K562 (cell line): ENCODE measurements around the gene NNAT. TPM values are rescaled to one million over a fixed set of nuclear protein-coding genes. Genes with fewer than 3 reads are reported as not detected.

Source experiments
- CHCHD3 ChIP-seq: fragments of 250-450 bp; sonication (Bioruptor Pico); IDR thresholded peaks from 2 replicates; pipeline ENCODE4 v2.1.2; 2022; ENCODE audit warnings: mild to moderate bottlenecking
- CREM ChIP-seq: IDR thresholded peaks from 2 replicates; pipeline ENCODE4 v1.6.1; 2014; ENCODE audit warnings: antibody characterized with exemption, low read depth
- DIDO1 ChIP-seq: fragments of 450-650 bp; IDR thresholded peaks from 2 replicates; pipeline ENCODE4 v1.6.1; 2016; ENCODE audit warnings: low read depth, missing biosample characterization, missing genetic modification characterization
- EGR1 ChIP-seq: fragments of 450-650 bp; conservative IDR thresholded peaks from 2 replicates; pipeline ENCODE4 v1.6.1; 2017; ENCODE audit warnings: mild to moderate bottlenecking
- MEF2A ChIP-seq: IDR thresholded peaks from 2 replicates; pipeline ENCODE4 v1.6.1; 2011; ENCODE audit warnings: low read depth, mild to moderate bottlenecking, low read length, moderate library complexity; ENCODE audit not compliant: control insufficient read depth
- MYNN ChIP-seq, 2 experiments: sonication (generic); formaldehyde crosslinking in 1 of 2; IDR thresholded peaks; 2 replicates each; pipeline versions ENCODE4 v1.5.0 to v1.6.1; 2016 to 2020; ENCODE audit warnings: antibody characterized with exemption in 1 of 2, missing genetic modification reagents in 1 of 2
- POLR2B ChIP-seq: fragments of 450-650 bp; IDR thresholded peaks from 2 replicates; pipeline ENCODE4 v1.6.1; 2018; ENCODE audit warnings: low read depth; ENCODE audit not compliant: partially characterized antibody
- POLR2H ChIP-seq: IDR thresholded peaks from 2 replicates; pipeline ENCODE4 v1.6.1; 2016; ENCODE audit warnings: missing genetic modification characterization, low read depth, mild to moderate bottlenecking, control low read depth, missing compliant biosample characterization, moderate library complexity
- POLR3A ChIP-seq: IDR thresholded peaks from 2 replicates; pipeline ENCODE4 v1.6.1; 2011; ENCODE audit warnings: borderline replicate concordance, mild to moderate bottlenecking, moderate library complexity; ENCODE audit not compliant: insufficient read length, insufficient read depth; ENCODE audit errors: extremely low read depth
- RBM34 ChIP-seq: fragments of 200-400 bp; formaldehyde crosslinking; IDR thresholded peaks from 2 replicates; pipeline ENCODE4 v1.6.1; 2018; ENCODE audit warnings: low read length, borderline replicate concordance; ENCODE audit not compliant: insufficient read depth
- XRCC5 ChIP-seq: fragments of 200-400 bp; formaldehyde crosslinking; IDR thresholded peaks from 2 replicates; pipeline ENCODE4 v1.6.1; 2017; ENCODE audit warnings: low read depth, mild to moderate bottlenecking, low read length
- ZFP1 ChIP-seq: fragments of 450-650 bp; formaldehyde crosslinking; IDR thresholded peaks from 2 replicates; pipeline ENCODE4 v1.4.0; 2020; ENCODE audit warnings: mild to moderate bottlenecking, mixed read lengths
- ZNF589 ChIP-seq: fragments of 200-800 bp; sonication (Bioruptor generic); IDR thresholded peaks from 2 replicates; pipeline ENCODE4 v1.6.1; 2016; ENCODE audit warnings: low read depth, missing genetic modification characterization, missing compliant biosample characterization
- polyA plus RNA-seq, 8 experiments: library from polyadenylated mRNA; depleted of rRNA in 4 of 8; stranded (reverse) in 5 of 8; unstranded in 3 of 8; fragments of >200 nt; fragmentation: Nextera tagmentation in 2 of 8; fragmentation: Illumina TruSeq in 1 of 8; extraction: Ambion mirVana in 2 of 8; extraction: Trizol in 1 of 8; gene quantifications; 2 replicates each; pipeline versions ENCODE4 v1.2.1 to v1.2.3, GENCODE V29; 2011 to 2014; ENCODE audit warnings: inconsistent platforms in 1 of 8, missing spikeins in 1 of 8
- total RNA-seq, 7 experiments: library from RNA; depleted of rRNA in 6 of 7; stranded (reverse); fragments of >200 nt in 6 of 7; fragmentation: Illumina TruSeq in 2 of 7; extraction: Trizol in 2 of 7; gene quantifications; 2 replicates each; pipeline versions ENCODE4 v1.2.1 to v1.2.3, GENCODE V29; 2011 to 2021; ENCODE audit warnings: low replicate concordance in 1 of 7
- TF ChIP-seq, protein P1 (sequence below): fragments of 450-650 bp; formaldehyde crosslinking; IDR thresholded peaks from 2 replicates; pipeline ENCODE4 v1.4.0; 2020; ENCODE audit warnings: mild to moderate bottlenecking, moderate library complexity
- TF ChIP-seq, protein P2 (sequence below): fragments of 450-650 bp; IDR thresholded peaks from 2 replicates; pipeline ENCODE4 v1.6.1; 2016; ENCODE audit warnings: low read depth, mild to moderate bottlenecking, moderate library complexity
- TF ChIP-seq, protein P3 (sequence below): fragments of 450-650 bp; IDR thresholded peaks from 2 replicates; pipeline ENCODE4 v1.6.1; 2017; ENCODE audit warnings: antibody characterized with exemption
- TF ChIP-seq, protein P4 (sequence below): fragments of 250-450 bp; sonication (Bioruptor Pico); IDR thresholded peaks from 2 replicates; pipeline ENCODE4 v1.4.0; 2020; ENCODE audit warnings: mild to moderate bottlenecking
- TF ChIP-seq, protein P5 (sequence below): IDR thresholded peaks from 2 replicates; pipeline ENCODE4 v1.6.1; 2011; ENCODE audit not compliant: insufficient read length; ENCODE audit errors: extremely low read depth
- TF ChIP-seq, protein P6 (sequence below): sonication (generic); formaldehyde crosslinking; IDR thresholded peaks from 2 replicates; pipeline ENCODE4 v1.8.1; 2023; ENCODE audit warnings: mild to moderate bottlenecking, missing genetic modification reagents

NNAT gene
- total and polyA plus RNA-seq, 9 of the 15 experiments (the other 6 are each of a cell fraction or from before 2014, with no cell fraction given): 0.13 TPM; not detected in 8

DNA sequence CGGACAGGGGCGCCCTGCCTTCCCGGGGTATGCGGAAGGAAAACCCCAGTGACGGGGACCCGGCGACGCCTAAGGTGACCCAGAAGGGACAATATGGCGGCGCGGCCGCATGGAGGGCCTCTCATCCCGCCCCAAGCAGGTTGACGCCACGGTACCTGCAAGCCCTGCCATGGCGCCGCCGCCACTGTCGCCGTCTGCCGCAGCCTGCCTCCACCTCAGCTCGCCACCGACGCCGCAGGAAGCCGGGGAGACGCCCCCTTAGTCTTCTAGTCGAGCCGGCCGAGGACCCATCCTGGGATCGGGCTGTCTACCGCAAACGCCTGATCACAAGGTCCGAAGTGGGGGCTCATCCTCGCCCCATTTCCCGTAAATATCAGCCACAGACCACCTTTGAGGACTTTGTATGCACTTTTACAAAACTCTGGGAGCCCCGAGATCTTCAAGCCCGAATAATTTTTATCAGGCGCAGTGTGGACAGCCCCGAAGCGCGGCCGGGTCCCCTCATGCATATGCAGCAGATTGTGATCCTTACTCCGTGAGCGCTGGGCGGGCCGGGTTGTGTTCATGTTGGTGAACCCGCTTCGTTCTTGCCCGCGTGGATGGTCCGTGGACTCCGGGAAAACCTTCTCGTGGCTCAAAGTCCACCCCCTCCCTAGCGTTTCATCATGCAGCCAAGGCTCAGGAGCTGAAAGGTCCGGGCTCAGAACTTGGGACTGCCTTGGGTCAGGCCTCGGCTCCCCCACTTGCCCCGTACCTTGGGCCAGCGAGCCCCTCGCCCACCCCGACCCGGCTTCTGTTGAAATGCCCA, 6.8 kb downstream of the NNAT start, which contains the start of gene BLCAP (continued):
- no peak for TF ChIP-seq POLR3A
- TF ChIP-seq POLR2B: peak; percentile 29
- no peak for TF ChIP-seq MEF2A
- no peak for TF ChIP-seq MYNN (IDR thresholded peaks at IDR 0.05)
- no peak for TF ChIP-seq MYNN (CRISPR knock-in tag; IDR thresholded peaks at IDR 0.05)
- peak; percentile 35; the same call in 1 of the 2 replicates for TF ChIP-seq EGR1
- peak; percentile 57 for TF ChIP-seq CREM
- TF ChIP-seq ZFP1 (CRISPR knock-in tag): no peak
- peak; percentile 64; the same call in 1 of the 2 replicates for TF ChIP-seq XRCC5
- TF ChIP-seq POLR2H (tag): peak; percentile 55; the same call in 1 of the 2 replicates
- TF ChIP-seq, protein P1, sequence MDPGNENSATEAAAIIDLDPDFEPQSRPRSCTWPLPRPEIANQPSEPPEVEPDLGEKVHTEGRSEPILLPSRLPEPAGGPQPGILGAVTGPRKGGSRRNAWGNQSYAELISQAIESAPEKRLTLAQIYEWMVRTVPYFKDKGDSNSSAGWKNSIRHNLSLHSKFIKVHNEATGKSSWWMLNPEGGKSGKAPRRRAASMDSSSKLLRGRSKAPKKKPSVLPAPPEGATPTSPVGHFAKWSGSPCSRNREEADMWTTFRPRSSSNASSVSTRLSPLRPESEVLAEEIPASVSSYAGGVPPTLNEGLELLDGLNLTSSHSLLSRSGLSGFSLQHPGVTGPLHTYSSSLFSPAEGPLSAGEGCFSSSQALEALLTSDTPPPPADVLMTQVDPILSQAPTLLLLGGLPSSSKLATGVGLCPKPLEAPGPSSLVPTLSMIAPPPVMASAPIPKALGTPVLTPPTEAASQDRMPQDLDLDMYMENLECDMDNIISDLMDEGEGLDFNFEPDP: no peak
- TF ChIP-seq, protein P2, sequence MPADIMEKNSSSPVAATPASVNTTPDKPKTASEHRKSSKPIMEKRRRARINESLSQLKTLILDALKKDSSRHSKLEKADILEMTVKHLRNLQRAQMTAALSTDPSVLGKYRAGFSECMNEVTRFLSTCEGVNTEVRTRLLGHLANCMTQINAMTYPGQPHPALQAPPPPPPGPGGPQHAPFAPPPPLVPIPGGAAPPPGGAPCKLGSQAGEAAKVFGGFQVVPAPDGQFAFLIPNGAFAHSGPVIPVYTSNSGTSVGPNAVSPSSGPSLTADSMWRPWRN: no peak
- TF ChIP-seq, protein P3, sequence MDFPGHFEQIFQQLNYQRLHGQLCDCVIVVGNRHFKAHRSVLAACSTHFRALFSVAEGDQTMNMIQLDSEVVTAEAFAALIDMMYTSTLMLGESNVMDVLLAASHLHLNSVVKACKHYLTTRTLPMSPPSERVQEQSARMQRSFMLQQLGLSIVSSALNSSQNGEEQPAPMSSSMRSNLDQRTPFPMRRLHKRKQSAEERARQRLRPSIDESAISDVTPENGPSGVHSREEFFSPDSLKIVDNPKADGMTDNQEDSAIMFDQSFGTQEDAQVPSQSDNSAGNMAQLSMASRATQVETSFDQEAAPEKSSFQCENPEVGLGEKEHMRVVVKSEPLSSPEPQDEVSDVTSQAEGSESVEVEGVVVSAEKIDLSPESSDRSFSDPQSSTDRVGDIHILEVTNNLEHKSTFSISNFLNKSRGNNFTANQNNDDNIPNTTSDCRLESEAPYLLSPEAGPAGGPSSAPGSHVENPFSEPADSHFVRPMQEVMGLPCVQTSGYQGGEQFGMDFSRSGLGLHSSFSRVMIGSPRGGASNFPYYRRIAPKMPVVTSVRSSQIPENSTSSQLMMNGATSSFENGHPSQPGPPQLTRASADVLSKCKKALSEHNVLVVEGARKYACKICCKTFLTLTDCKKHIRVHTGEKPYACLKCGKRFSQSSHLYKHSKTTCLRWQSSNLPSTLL: no peak
- TF ChIP-seq, protein P4, sequence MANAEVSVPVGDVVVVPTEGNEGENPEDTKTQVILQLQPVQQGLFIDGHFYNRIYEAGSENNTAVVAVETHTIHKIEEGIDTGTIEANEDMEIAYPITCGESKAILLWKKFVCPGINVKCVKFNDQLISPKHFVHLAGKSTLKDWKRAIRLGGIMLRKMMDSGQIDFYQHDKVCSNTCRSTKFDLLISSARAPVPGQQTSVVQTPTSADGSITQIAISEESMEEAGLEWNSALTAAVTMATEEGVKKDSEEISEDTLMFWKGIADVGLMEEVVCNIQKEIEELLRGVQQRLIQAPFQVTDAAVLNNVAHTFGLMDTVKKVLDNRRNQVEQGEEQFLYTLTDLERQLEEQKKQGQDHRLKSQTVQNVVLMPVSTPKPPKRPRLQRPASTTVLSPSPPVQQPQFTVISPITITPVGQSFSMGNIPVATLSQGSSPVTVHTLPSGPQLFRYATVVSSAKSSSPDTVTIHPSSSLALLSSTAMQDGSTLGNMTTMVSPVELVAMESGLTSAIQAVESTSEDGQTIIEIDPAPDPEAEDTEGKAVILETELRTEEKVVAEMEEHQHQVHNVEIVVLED: 0 out of 2 replicates have a peak, but pooled peaks have one; percentile 18
- peak; percentile 32; the same call in 1 of the 2 replicates for TF ChIP-seq DIDO1 (tag)
- no peak for TF ChIP-seq ZNF589 (CRISPR knock-in tag)
- TF ChIP-seq CHCHD3 (CRISPR knock-in tag): no peak
- TF ChIP-seq, protein P5, sequence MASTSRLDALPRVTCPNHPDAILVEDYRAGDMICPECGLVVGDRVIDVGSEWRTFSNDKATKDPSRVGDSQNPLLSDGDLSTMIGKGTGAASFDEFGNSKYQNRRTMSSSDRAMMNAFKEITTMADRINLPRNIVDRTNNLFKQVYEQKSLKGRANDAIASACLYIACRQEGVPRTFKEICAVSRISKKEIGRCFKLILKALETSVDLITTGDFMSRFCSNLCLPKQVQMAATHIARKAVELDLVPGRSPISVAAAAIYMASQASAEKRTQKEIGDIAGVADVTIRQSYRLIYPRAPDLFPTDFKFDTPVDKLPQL: no peak
- TF ChIP-seq RBM34: no peak
- TF ChIP-seq, protein P6, sequence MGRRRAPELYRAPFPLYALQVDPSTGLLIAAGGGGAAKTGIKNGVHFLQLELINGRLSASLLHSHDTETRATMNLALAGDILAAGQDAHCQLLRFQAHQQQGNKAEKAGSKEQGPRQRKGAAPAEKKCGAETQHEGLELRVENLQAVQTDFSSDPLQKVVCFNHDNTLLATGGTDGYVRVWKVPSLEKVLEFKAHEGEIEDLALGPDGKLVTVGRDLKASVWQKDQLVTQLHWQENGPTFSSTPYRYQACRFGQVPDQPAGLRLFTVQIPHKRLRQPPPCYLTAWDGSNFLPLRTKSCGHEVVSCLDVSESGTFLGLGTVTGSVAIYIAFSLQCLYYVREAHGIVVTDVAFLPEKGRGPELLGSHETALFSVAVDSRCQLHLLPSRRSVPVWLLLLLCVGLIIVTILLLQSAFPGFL (CRISPR knock-in tag): no peak
